OCI-LY1 (cell line): ENCODE measurements around the gene ROR2.

ENCODE experiments used
- CTCF ChIP-seq: fragments of 200-600 bp; sonication (generic), shearing (Covaris generic); IDR thresholded peaks from 2 replicates; pipeline ENCODE4 v1.5.1; 2017; ENCODE audit warnings: mild to moderate bottlenecking, antibody characterized with exemption, low read length, moderate library complexity, mixed read lengths
- EZH2 ChIP-seq: fragments of 200-600 bp; sonication (generic), shearing (Covaris generic); IDR thresholded peaks from 2 replicates; pipeline ENCODE4 v1.8.0; 2017; ENCODE audit warnings: borderline replicate concordance, mixed run types, mild to moderate bottlenecking, antibody characterized with exemption, low read length, moderate library complexity, mixed read lengths

- no peak for TF ChIP-seq CTCF
- no peak for TF ChIP-seq EZH2
Measured at GRCh38 chr9:91765296-91765695, 184.7 kb downstream of the ROR2 start.
